ENCODE measurements around the gene ANO8. TPM values are rescaled to one million over a fixed set of nuclear protein-coding genes. Genes with fewer than 3 reads are reported as not detected.

ANO8 gene
- total RNA-seq, 1 experiment from 2014 or later, result 21.9 TPM

GRCh38 chr19:17341845-17342244 lies 7.2 kb upstream of the ANO8 start:
- Histone ChIP-seq H2AFZ (ENCODE audit: low read length) (no peak overlapping the region), H3K4ac (ENCODE audit: low read depth, low read length) (no peak overlapping the region), H2BK12ac (ENCODE audit: insufficient read length, low read depth, low read length) (no peak overlapping the region), H3K23ac (ENCODE audit: insufficient read length, low read depth, low read length) (no peak overlapping the region), H3K23me2 (ENCODE audit: insufficient read length, low read depth, low read length, poor library complexity, severe bottlenecking) (peaks cover 10% of the 10 kb centered on the region), H3K4me1 (ENCODE audit: insufficient read depth, low read length) (peaks cover 2% of the 10 kb centered on the region; the same call in 1 of the 2 replicates), H4K5ac (ENCODE audit: insufficient read length, low read depth, low read length) (no peak overlapping the region), H3K4me2 (ENCODE audit: insufficient read depth, insufficient read length, low read length) (no peak overlapping the region), H4K8ac (replicated peaks; ENCODE audit: insufficient read length, low read depth, low read length) (no peak overlapping the region), H3T11ph (ENCODE audit: low read length) (no peak overlapping the region), H4K20me1 (ENCODE audit: control insufficient read depth, insufficient read depth, insufficient read length) (no peaks in the 10 kb centered on the region), H3K18ac (ENCODE audit: insufficient read length, low read depth, low read length) (no peak overlapping the region), H4K91ac (ENCODE audit: insufficient read length, low read depth, low read length) (no peak overlapping the region), H2BK15ac (ENCODE audit: low read depth, low read length) (no peak overlapping the region), H2AK5ac (ENCODE audit: insufficient read length, low read length) (no peak overlapping the region), H2BK120ac (ENCODE audit: low read depth, low read length, poor library complexity, severe bottlenecking) (no peak overlapping the region), H3K79me2 (ENCODE audit: insufficient read depth, low read length) (no peaks in the 10 kb centered on the region), H3K9me3 (ENCODE audit: control insufficient read depth, low read depth, low read length) (no peaks in the 10 kb centered on the region), H2BK5ac (ENCODE audit: insufficient read length, low read length) (no peak overlapping the region), H3K27ac (ENCODE audit: insufficient read length, low read depth, low read length) (no peak overlapping the region), H2BK20ac (ENCODE audit: low read depth, low read length, poor library complexity, severe bottlenecking) (no peak overlapping the region), H3K9ac (ENCODE audit: extremely low read depth, insufficient read length, low read length) (no peak overlapping the region), H3K56ac (ENCODE audit: insufficient read length, low read depth, low read length) (no peak overlapping the region), H3K14ac (ENCODE audit: insufficient read depth, low read length) (no peak overlapping the region), H3K79me1 (ENCODE audit: insufficient read depth, low read depth, low read length, poor library complexity, severe bottlenecking) (no peaks in the 10 kb centered on the region), H3K27me3 (ENCODE audit: insufficient read depth, low read length) (no peaks in the 10 kb centered on the region)
- TF ChIP-seq CTCF (conservative IDR thresholded peaks at IDR 0.05), result no peak
- Mint-ChIP-seq H3K9me3 (no peaks in the 10 kb centered on the region; a peak in 1 of 5 replicates), H3K36me3 (ENCODE audit: insufficient read depth in 1 of 3, low read depth in 3 of 3) (peaks cover 10 to 35% (median 23%) of the 10 kb centered on the region in 3 experiments; a peak in 5 of 7 replicates), H3K27me3 (ENCODE audit: low read depth) (no peaks in the 10 kb centered on the region), H3K27ac (no peak overlapping the region), H3K4me1 (peaks cover 15 to 36% of the 10 kb centered on the region in 2 experiments), H3K4me3 (no peak overlapping the region)
- no peak for DNase-seq
- WGBS (ENCODE audit: extremely low coverage, insufficient read length, low lambda C conversion rate), result no CpG with 5 or more reads among the region's 7 CpGs
